ENCODE measurements around the gene OCIAD1. TPM values are rescaled to one million over a fixed set of nuclear protein-coding genes. Genes with fewer than 3 reads are reported as not detected.

The OCIAD1 gene
- total RNA-seq, 1 experiment from 2014 or later: 163 TPM

DNA sequence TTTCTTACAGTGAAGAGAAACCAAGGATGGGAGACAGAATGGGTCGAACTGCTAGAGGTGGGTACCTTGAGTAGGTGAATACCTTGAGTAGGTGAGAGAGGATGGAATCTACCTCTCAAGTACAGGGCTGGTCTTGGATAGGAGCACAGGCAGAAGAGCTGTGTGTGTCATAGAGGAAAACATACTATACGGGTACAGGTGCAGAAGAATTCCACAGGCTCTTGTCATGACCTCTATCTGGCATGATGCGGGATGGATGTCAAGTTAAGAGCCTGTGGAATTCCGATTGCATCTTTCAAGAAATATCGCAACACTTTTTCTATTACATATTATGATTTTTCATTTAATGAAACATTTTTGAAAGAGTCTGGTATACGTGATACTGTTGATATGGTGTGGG, 18.0 kb upstream of the OCIAD1 start:
- Histone ChIP-seq H3K9me3 (ENCODE audit: control insufficient read depth in 1 of 2, insufficient read depth in 1 of 2, low read depth in 1 of 2, low read length in 2 of 2) (no peaks in the 10 kb centered on the region), H3K27ac (ENCODE audit: low read depth, low read length) (no peak overlapping the region), H3K9me2 (ENCODE audit: insufficient read depth) (no peaks in the 10 kb centered on the region), H3K27me3 (ENCODE audit: insufficient read depth, low read length) (no peaks in the 10 kb centered on the region), H3K4me1 (ENCODE audit: control insufficient read depth in 1 of 2, insufficient read depth in 2 of 2, low read length in 2 of 2) (no peaks in the 10 kb centered on the region), H3K9ac (ENCODE audit: low read length) (no peak overlapping the region), H3K79me2 (ENCODE audit: insufficient read depth, low read length) (no peaks in the 10 kb centered on the region), H2AFZ (ENCODE audit: low read depth, low read length, poor library complexity, severe bottlenecking) (no peak overlapping the region), H3K4me3 (replicated peaks in 1 of 2; ENCODE audit: low read depth in 1 of 2, low read length in 2 of 2) (no peak overlapping the region), H3K4me2 (ENCODE audit: low read length) (no peak overlapping the region), H4K20me1 (ENCODE audit: insufficient read depth) (no peaks in the 10 kb centered on the region), H3K36me3 (ENCODE audit: control insufficient read depth in 1 of 2, insufficient read depth in 2 of 2, low read length in 2 of 2) (no peaks in the 10 kb centered on the region)
- TF ChIP-seq EZH2 (IDR thresholded peaks at IDR 0.05) (no peak), CEBPB (IDR thresholded peaks at IDR 0.05; ENCODE audit: low read depth) (no peak), EZH2phosphoT487 (IDR thresholded peaks at IDR 0.05; ENCODE audit: borderline replicate concordance) (no peak), CBX3 (IDR thresholded peaks at IDR 0.05; ENCODE audit: low read depth) (no peak), RAD21 (IDR thresholded peaks at IDR 0.05; ENCODE audit: low read depth) (no peak), POLR2AphosphoS5 (IDR thresholded peaks at IDR 0.05; ENCODE audit: low read depth, low read length) (no peak), SIN3A (IDR thresholded peaks at IDR 0.05; ENCODE audit: low read depth) (no peak)
- TF ChIP-seq, protein P1, sequence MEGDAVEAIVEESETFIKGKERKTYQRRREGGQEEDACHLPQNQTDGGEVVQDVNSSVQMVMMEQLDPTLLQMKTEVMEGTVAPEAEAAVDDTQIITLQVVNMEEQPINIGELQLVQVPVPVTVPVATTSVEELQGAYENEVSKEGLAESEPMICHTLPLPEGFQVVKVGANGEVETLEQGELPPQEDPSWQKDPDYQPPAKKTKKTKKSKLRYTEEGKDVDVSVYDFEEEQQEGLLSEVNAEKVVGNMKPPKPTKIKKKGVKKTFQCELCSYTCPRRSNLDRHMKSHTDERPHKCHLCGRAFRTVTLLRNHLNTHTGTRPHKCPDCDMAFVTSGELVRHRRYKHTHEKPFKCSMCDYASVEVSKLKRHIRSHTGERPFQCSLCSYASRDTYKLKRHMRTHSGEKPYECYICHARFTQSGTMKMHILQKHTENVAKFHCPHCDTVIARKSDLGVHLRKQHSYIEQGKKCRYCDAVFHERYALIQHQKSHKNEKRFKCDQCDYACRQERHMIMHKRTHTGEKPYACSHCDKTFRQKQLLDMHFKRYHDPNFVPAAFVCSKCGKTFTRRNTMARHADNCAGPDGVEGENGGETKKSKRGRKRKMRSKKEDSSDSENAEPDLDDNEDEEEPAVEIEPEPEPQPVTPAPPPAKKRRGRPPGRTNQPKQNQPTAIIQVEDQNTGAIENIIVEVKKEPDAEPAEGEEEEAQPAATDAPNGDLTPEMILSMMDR (IDR thresholded peaks at IDR 0.05 in 2 of 3, conservative IDR thresholded peaks at IDR 0.05 in 1 of 3; ENCODE audit: borderline replicate concordance in 1 of 3, insufficient read depth in 1 of 3, low read depth in 2 of 3, low read length in 2 of 3): no peak
- TF ChIP-seq, protein P2, sequence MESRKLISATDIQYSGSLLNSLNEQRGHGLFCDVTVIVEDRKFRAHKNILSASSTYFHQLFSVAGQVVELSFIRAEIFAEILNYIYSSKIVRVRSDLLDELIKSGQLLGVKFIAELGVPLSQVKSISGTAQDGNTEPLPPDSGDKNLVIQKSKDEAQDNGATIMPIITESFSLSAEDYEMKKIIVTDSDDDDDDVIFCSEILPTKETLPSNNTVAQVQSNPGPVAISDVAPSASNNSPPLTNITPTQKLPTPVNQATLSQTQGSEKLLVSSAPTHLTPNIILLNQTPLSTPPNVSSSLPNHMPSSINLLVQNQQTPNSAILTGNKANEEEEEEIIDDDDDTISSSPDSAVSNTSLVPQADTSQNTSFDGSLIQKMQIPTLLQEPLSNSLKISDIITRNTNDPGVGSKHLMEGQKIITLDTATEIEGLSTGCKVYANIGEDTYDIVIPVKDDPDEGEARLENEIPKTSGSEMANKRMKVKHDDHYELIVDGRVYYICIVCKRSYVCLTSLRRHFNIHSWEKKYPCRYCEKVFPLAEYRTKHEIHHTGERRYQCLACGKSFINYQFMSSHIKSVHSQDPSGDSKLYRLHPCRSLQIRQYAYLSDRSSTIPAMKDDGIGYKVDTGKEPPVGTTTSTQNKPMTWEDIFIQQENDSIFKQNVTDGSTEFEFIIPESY (IDR thresholded peaks at IDR 0.05; ENCODE audit: extremely low read depth, insufficient replicate concordance, low read length): no peak
- ChIA-PET CTCF (no interaction called here), RAD21 (ENCODE audit: low non-redundant PET in 1 of 2, low total read pairs in 2 of 2, uncharacterized antibody in 2 of 2, unreplicated experiment in 2 of 2) (no interaction called here), POLR2A (no interaction called here)
- ATAC-seq (no peak), DNase-seq (ENCODE audit: low read depth, low spot score) (no peak)
- no TSS peak for BruUV-seq (replicated peaks)
- intact Hi-C loops (cut with micrococcal nuclease): no loop called here

Measured in HCT116 (cell line).